GM19023 (cell line): ENCODE measurements around the gene PGM1.

Source experiments
- ATAC-seq: cut with Tn5 transposase; IDR thresholded peaks from one replicate; pipeline ENCODE4 v1.9.1; 2021; ENCODE audit warnings: mild to moderate bottlenecking, moderate library complexity; ENCODE audit not compliant: unreplicated experiment

The PGM1 gene

DNA sequence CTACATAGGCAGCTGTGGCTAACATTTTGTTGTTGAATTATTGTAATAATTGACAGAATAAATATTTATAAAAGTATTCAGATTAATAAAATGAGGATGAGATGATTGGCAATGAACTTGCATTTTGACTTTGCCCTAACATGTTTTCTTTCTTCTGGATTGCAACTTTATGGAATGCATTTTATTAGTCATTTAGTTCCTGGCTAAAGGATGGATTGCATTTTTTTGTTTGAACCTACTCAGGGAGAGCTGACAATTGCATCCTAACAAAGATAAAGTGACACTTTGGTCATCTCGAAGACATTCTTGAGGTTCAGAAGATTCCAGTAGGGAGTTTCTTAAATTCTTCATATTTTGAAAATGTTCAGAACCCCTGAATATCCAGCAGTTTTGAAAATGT lies 37.5 kb downstream of the PGM1 start:
- ATAC-seq: no peak

DNA sequence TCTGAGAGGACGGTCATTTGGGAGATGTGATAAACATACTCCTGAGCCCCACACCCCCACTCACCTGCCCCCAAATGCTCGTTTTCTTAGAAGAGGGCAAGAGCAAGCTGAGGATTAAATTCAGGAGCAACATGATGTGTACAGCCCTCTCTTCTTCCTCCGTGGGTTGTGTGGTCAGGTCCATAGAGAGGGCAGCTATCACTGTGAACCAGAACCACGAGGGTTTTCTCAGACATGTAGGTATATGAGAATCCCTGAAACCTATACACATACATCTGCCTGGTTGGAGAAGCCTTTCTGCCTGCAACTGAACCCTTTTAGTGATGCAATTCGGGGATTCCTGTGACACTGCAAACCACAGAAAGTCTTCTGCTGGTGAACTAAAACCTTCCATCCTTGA lies 38.9 kb downstream of the PGM1 start:
- ATAC-seq: no peak

DNA sequence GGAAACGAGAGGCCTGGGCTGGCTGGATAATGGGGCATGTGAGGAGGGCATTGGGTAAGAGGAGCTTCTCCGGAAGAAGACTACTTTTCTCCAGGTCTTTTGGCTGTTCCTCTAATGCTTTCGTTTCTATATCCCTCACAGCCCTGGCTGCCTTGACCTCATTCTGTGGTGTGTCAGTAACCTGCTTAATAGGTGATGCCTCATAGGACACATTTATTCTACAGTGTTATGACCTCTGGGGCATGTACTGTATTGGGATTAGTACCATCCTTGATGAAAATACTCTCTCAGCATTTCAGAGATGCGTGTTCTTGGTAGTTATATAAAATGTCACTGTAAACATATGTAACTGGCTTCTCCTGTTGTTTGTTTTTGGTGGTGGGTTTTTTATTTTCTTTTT lies 40.1 kb downstream of the PGM1 start:
- ATAC-seq: no peak

DNA sequence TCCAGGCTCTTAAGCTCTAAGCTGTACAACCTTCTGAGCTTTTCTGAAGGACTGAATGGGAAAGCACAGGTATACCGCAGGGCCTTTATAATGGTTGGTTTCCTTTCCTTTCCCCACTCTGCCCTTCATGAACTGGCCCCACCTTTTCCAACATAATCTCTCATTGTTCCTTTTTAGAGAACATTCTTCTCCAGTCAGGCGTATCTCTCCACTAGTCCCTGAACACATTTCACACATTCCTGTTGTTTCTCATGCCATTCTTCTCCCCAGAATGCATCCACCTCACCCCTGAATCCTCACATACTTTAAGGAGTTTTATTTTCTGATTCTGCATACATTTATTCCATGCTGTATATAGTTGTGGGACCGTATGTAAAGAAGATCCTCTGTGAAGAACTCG lies 41.3 kb downstream of the PGM1 start:
- no peak for ATAC-seq

DNA sequence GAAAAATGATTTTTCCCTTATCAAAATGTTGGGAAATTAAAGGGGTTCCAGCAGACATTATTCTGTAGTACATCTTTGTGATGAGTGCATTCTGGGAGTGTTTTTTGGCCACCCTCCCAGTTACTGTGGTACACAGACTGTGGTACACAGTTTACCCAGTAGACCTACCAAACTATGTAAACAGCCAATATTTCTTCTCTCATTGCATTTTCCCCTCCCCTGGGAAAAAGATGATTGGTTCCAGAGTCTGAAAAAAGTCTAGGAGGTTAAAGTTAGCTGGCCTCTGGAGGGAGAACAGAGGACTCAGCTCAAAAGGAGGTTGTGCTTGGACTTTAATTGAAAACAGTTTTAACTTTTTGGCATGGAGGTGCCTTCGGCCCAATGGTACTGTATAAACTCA lies 42.5 kb downstream of the PGM1 start:
- ATAC-seq: no peak

DNA sequence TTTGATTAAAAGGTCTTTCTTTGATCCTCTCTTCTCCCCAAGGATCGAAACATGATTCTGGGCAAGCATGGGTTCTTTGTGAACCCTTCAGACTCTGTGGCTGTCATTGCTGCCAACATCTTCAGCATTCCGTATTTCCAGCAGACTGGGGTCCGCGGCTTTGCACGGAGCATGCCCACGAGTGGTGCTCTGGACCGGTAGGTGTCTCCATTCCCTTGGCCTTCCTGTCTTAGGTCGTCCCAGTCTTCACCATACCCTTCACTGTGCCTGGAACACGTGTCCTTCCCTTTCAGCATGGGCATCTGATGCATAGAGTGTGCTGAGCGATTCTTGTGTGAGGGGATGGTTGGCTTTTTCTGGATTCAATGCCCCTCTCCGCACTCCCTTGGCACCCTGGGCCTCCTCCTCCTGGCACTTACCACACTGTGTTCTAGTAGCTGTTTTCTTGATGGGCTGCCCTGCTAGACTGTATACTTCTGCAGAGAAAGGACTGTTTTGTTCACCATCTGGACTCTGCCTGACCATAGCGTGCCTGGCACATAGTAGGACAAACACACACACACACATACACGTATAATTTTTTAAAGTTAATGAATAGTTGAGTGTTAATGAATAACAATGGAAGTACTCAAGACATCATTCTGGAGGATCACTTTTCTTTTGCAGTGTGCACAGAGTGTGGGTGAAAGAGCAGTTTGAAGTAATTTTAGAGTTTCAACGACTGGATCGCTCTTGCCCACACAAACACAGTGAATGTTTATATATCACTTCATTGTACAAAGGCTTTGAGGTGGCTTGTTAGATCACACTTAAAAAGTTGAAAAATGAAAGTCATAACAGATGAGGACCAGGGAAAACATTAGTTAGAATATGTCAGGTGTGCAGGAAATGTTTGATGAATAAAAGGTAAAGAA lies 43.2 kb downstream of the PGM1 start:
- no peak for ATAC-seq

DNA sequence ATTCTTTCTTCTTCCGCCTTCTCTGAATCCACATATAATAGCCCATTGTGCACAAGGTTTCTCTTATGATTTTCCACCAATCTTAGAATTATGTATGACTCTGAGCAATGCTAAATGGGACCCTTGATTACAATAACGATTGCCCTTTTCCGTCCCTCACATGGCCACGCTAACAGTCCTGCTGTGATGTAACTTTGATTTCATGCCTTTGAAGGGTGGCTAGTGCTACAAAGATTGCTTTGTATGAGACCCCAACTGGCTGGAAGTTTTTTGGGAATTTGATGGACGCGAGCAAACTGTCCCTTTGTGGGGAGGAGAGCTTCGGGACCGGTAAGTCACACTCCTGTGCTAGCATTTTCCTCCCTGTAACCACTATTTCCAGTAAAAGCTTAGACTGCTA lies 45.3 kb downstream of the PGM1 start:
- ATAC-seq: no peak

DNA sequence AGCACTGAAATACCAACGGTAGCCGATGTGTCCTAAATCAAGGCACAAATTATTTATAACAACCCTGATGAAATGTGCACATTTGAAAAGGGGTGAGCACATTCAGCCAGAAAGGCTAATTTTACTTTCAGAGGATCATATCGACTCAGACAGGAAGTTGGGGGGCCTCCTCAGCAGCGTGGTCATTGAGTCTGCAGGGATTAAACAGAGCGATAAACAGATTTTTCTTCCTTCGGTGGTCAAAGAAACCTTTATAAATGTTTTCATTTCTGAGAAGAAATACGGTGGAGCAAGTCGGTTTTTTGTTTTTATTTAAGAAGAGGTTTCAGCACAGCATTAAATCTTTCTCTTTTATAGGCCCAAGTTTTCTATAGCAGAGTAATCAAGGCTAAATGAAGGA lies 45.7 kb downstream of the PGM1 start:
- ATAC-seq: no peak

DNA sequence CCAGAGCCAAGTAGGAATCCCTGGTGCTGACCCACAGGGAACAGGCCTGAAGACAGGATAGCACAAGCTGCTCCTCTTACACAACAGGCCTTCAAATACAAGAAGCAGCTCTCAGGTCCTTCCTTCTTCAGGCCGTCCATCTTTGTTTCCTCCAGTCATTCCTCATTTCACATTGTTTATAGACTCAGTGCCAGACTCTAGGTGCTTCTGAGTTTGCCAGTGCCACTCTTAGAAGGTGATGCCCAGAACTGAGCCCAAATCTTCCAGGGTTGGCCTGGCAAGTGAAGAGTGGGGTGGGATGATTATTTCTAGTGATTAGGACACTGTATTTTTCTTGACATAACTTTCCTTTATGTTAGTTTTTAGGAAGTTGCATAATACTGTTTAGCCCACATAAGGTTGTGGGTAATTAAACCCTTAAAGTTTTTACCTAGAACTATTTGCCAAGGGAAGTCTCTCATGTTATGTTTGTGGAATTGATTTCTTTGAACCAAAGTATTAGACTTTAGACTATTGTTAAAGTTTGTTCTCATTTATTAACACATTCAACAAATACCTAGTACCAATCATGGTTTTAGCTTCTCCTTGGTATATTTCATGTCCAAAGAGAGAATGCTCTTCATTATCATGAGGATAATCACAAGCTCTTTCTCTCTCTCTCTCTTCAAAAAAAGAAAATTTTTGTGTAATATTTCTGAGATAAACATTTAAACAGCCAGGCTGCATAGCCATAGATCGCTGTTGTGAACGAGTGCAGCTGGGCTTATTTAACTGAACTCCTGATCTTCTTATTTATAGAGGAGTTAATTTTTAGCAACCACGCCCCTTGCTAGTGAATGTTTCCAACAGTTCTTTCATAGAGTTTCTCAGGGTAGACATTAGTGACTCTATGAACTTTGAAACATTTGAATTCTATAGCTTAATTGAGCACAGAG lies 47.7 kb downstream of the PGM1 start:
- ATAC-seq: no peak

DNA sequence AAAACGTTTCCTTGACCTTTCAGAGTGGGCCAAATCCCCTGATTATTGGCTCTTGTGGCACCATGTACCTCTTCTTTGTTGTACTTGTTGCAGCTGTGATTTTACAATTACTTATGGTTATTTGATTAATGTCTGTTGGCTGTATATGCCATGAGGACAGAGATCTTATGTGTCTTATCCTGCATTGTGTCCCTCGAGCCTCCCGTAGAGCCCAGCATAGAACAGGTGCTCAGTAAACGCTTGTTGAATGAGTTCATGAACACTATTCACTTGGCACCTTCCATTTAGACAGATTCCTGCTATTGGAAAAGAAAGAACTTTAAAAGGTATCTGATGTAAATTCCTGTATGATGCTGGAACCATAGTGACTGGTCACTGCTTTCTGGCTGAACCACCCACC lies 48.4 kb downstream of the PGM1 start:
- ATAC-seq: no peak

DNA sequence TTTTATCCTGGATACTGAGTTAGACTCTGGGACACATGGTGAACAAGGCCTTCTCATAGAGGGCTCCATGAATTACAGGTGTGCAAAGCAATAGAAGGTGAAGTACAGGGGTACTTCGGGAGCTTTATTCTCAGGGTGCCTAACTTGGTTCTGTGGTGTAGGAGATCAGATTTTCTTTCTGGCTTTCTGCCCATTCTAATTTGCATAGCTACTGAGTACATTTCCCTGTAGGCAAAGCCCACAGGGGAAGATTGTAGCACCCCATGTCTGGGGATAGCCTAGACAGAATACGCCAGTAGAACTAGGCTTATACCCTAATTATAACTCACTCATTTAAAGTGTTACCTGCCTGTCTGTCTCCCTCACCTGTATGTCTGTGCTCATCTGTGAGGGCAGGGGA lies 49.7 kb downstream of the PGM1 start:
- ATAC-seq: no peak

DNA sequence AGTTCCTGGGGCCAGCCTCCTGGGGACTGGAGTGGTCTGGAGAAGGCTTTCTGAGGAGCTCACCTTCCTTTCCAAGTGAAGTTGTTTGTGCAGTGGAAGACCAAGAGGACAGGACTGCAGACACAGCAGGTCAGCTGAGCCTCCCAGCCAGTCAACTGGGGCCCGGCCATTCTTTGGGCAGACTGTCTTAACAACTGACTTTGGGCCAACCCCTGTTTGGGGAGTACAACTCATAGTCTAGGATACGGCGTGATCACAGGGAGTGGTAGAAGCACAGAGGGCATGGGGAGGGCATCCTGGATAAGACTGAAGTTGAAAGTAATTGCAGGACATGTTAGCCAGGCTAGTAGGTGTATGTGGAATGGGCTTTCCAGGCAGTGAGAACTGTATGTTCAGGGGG lies 50.3 kb downstream of the PGM1 start:
- ATAC-seq: no peak

DNA sequence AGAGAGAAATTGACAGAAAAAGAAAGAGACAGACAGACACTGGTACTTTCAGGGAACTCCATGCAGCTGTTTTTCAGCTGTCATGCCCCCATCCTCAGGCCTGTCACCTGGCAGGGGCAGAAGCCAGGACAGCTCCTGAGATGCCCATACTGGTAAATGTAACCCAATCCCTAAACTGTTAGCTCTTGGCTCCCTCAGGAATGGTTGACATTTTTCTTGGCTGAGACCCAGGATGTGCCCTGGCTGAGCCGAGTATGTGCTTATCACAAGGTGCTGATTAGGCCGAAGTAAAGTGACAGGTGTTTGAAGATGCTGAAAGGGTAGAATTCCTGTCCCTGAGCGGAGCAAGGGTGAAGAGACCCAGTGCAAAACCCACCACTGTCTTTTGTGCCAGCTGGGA lies 50.7 kb downstream of the PGM1 start:
- ATAC-seq: no peak

DNA sequence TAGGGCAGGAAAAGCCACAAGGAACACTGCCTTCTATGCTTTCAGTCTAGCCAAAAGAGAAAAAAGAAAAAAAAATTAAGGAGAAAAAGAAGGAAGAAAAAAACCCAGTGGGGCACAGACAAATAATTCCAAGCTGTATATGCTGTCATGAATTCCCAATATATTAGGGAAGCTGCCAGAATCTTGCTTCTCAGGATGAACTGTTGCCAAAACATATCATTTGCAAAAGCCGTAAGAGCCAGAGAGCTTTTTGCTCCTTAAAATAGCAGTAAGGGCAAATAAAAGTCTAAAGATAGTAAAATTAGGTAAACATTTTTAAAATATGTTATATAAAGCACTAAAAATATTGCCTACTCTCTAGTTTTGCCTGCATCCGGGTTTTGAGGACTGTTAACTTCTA lies 52.1 kb downstream of the PGM1 start:
- no peak for ATAC-seq

DNA sequence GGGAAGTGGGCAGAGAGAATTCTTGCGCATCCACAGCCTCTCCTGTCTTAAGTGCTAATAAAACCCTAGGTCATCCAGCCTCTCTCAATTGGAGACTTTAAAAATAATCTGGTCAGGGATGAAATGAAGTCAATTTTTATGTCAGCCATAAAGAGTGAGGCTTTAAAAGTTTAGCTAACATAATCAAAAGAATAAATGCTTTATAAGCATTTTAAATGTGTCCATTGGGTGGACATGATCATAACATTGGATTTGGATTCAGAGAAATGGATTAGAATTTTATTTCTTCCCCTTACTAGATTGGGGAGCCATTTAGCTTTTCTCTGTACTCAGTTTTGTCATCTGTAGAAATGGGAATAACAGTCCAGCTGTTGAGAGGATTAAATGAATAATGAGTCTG lies 55.5 kb downstream of the PGM1 start:
- ATAC-seq: no peak

DNA sequence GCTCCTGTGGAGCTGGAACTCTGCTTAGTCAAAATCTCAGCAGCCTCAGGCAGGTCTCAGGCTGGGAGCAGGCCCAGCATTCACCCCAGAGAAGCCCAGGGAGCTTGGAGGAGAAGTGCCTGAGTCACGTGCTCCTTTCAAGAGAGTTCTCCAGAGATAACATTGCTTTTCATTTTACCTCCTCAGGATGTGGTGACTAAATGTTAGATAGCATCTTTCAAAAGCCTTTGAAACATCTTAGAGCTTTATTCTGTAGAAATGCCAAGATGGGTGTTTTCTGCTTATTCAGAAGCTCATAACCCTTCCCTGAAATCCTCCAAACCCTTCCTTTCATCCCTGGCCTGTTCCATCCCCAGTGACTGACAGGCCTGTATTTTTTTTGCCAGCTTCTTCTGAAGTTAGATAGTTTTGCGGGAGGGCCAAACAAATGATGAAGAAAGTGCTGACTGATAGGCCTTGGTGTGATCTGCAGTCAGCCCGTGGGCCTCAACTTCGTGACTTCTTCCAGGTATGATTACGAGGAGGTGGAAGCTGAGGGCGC lies 58.0 kb downstream of the PGM1 start:
- no peak for ATAC-seq

DNA sequence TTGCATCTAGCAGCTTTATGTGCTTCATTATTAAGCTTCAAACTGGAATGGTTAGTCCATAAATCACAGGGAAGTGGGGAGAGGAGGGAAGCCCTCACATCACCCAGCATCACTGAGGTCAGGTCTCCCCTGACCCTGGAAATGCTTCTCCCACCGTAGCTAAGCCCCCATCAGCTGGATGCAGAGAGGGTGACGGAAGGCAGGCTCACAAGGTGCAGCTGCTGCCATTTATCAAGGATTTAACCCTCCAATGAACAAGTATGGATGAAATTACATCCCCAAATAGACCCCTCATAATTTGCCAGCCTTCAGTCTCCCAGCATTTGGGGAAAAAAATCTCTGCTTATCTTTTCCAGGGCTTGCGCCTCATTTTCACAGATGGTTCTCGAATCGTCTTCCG lies 60.8 kb downstream of the PGM1 start:
- ATAC-seq: no peak

DNA sequence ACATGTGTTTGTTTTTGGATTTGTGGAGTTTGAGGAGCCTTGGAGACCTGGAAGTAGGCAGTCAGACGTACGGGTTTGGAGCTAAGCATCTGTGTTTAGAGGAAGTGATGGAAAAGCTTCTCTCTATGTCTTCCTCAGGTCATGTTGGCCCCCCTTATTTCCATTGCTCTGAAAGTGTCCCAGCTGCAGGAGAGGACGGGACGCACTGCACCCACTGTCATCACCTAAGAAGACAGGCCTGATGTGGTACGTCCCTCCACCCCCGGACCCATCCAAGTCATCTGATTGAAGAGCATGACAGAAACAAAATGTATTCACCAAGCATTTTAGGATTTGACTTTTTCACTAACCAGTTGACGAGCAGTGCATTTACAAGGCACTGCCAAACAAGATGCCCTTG lies 66.2 kb downstream of the PGM1 start:
- no peak for ATAC-seq

DNA sequence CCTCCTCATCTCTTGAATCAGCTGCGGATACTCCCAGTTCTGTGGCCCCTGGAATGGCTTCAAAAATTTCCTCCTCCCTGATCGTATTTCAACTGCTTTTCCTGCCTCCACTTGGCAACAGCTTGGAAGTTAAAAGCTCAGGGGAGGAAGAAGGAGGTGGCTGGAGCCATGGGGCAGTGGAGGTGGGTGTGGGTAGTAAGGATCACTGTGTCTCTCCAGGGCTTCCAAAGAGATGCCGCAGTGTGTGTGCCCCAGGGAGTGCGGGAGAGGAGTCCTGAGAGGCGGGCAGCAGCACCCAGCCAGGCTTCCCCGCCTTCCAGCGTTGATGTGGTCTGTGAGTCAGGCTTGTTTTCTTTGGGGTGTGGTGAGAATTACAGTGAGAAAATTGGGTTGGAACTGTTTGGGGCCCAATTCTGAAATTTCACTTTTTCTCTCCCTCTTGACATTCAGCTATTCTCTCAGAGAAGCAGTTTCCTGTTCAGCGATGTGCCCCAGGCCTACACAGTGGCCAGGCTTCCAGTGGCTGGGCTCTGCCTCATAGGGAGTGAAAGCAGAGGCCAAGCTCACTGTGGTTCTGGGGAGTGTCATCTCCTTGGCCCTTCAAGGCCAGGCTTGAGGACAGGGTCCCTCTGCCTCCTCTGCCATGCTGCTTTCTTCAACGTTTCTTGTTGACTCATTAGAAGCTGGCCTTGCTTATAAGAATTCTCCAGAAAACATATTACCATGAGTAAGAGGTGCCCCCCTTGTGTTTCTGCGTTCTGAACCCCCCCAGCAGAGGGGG lies 69.0 kb downstream of the PGM1 start:
- ATAC-seq: no peak

DNA sequence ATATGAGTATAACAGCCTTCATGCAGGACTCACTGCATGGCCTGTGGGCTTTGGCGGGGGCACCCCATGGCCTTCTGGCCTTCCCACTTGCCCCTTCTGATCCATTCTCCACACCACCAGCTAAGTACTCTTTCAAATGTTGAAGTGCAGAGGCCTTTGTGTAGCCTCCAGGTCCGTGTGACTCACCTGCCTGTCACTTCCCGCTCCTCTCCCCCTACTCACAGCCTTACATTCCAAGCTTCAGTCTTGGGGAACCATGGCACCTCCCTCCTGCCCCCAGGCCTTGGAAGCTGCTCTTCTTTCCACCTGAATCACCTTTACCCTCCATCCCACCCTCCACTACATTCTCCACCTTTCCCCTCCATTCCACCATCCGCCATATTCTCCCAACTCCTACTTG lies 69.6 kb downstream of the PGM1 start:
- no peak for ATAC-seq

DNA sequence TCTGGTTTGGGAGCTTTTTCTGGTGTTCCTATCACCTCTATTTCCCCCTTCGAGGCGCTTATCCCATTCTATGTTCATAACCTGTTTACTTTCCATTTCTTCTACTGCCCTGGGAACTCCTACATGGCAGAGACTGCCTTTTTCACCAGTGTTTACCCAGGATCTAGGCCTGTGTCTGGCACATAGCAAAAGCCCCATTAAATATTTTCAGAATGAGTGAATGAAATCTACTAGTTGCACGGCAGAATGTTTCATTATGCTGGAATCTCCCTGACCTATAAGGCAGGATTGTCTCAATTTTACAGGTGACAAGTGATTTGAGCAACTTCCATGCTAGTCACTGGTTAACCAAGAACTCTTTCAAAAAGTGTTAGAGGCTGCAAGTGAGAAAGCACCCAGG lies 70.1 kb downstream of the PGM1 start:
- ATAC-seq: no peak
